Epithelial cell of esophagus (primary cell): Measurements from ENCODE around the gene CHST11.

ENCODE experiments used
- DNase-seq: peaks from one replicate; pipeline ENCODE4 v3.0.0; 2010; ENCODE audit warnings: low read depth
- H3K4me3 ChIP-seq: 2 replicates; pipeline ENCODE4 v1.5.1; 2011; ENCODE audit warnings: mild to moderate bottlenecking, low read length, control low read depth
- TF ChIP-seq, protein P1 (sequence below): IDR thresholded peaks from 2 replicates; pipeline ENCODE4 v1.5.1; 2011; ENCODE audit warnings: low read depth, mild to moderate bottlenecking, low read length, control low read depth, inconsistent platforms; ENCODE audit not compliant: insufficient read depth; ENCODE audit errors: missing control alignments

Gene CHST11

DNA sequence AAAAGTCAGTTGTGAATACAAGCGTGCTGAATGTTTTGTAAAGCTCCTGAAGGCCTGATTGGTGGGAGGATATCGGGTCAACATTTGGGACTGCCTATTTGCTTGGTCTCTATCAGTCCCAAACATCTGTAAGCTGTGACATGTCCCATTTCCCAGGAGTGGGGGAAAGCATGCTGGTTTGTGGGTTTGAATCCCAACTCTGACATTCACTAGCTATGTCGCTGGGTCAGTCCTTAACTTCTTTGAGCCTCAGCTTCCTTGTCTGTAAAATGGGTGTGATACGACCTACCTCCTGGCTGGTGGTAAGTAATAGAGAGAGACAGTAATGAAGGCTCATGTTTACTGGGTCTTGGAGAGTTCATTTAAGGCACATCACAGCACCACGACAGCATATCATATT, 136.7 kb downstream of the CHST11 start:
- TF ChIP-seq, protein P1, sequence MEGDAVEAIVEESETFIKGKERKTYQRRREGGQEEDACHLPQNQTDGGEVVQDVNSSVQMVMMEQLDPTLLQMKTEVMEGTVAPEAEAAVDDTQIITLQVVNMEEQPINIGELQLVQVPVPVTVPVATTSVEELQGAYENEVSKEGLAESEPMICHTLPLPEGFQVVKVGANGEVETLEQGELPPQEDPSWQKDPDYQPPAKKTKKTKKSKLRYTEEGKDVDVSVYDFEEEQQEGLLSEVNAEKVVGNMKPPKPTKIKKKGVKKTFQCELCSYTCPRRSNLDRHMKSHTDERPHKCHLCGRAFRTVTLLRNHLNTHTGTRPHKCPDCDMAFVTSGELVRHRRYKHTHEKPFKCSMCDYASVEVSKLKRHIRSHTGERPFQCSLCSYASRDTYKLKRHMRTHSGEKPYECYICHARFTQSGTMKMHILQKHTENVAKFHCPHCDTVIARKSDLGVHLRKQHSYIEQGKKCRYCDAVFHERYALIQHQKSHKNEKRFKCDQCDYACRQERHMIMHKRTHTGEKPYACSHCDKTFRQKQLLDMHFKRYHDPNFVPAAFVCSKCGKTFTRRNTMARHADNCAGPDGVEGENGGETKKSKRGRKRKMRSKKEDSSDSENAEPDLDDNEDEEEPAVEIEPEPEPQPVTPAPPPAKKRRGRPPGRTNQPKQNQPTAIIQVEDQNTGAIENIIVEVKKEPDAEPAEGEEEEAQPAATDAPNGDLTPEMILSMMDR = no peak
- H3K4me3 ChIP-seq = no peak overlapping the region
- no peak for DNase-seq

DNA sequence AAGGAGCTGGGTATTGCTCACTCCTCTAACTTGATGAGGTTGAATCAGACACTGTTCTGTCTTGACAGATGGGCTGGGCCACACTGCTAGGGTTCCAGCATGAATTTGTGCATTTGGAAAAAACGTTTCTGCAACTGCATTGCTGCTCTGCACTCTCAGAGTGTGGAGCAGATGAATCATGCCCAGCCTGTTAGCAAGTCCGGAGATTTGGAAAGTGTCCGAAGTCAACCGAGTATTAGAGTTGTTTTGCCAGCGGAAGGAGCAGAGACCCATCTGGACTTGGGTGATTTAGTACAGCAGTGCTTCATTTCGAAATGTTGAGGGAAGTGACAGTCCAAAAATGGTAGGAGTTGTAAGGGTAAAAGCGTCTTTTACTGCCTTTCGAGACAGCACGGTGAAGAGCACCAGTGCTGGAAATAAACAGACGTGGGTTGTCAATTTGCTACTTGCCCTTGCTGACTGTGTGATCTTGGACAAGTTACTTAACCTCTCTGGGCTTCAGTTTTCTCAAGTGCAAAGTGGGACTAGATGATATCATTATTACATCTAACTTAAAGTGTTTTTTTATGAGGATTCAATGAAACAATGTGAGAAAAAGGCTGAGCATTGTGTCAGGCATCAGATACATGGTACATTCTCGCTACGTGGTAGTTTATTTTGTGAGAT, 139.5 kb downstream of the CHST11 start:
- no peak overlapping the region for H3K4me3 ChIP-seq
- TF ChIP-seq, protein P1 = no peak
- DNase-seq = peak; percentile 53

DNA sequence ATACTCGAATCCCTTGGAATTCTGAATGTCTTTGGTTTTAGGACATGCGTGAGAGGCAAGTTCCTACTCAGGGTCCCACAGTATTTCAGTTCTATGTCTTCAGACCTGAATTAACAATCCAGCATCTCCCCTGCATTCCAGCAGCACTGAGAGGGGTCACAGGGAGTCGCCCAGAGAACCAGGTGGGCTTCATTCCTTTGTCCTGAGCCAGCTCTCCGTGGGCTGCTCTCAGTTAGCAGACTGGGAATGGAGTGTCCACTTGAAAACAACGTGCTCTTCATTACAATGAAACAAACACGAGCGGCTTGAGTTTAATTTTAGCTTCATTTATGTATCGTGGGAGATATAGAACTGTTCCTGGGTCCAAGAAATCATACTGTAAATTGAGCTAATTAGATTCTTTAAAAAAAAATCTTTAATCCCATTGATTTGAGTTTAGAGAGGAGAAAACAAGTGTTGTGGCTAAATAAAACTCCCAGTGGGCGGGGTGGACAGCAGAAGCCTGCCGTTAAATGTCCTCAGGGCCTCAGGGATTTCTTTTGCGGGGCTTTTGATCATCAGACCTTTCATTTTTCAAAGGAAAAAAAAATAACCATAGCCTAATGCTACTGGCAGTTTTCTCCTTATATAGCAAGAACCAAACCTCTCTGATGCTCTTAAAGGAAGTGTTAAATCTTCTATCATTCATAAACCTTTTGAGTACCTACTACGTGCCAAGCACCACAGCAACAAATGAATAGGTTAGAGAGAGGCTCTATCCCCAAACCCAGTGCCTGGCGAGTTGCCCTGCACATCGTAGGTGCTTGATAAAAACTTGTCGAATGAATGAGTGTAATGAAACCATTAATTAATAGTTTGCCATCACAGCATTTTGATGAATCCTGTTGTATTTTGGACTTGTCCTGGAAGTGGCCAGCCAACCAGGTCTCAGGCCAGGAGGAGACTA, 140.4 kb downstream of the CHST11 start:
- TF ChIP-seq, protein P1 = no peak
- no peak for DNase-seq
- no peak overlapping the region for H3K4me3 ChIP-seq

DNA sequence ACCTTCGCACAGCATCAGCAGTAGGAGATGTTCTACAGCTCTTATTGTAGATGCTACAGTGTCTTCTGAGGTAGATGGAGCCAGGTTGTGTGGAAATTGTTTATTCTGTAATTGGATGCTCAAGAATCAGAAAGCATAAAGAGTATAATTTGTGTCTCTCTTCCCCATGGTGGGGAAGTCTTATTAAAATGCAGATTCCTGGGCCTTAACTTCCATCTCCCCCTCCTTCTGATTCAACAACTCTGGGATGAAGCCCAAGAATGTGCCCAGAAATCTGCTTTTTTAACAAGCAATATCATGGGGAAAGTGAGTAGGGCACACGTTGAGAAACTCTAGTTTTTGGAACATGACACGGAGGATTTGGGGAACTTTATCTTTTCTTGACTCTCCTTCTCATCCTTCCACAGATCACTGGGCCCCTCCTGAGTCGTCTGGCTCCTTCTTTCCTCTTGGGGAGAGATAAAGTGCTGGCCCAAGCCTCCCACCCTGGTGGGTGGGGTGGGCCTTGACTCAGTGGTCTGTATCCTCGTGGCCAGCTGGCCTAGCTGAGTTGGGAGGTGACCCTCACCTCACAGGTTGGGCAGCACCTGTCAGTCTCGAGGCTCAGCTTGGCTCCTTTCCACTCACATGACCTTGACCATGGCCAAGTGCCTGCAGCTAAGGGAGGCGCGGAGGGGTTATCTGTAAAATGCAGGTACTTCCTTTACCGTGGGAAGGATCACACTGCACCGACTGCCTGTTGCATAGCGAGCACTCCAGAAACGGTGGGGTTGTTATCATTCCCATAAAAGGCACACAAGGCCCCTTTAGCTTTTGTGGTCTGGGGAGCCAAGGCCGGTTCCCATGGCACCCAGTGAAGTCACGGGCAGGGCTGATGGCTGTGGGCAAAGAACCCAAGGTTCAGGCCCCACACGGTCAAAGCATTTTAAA, 141.9 kb downstream of the CHST11 start:
- DNase-seq = no peak
- H3K4me3 ChIP-seq = no peak overlapping the region
- TF ChIP-seq, protein P1 = no peak

DNA sequence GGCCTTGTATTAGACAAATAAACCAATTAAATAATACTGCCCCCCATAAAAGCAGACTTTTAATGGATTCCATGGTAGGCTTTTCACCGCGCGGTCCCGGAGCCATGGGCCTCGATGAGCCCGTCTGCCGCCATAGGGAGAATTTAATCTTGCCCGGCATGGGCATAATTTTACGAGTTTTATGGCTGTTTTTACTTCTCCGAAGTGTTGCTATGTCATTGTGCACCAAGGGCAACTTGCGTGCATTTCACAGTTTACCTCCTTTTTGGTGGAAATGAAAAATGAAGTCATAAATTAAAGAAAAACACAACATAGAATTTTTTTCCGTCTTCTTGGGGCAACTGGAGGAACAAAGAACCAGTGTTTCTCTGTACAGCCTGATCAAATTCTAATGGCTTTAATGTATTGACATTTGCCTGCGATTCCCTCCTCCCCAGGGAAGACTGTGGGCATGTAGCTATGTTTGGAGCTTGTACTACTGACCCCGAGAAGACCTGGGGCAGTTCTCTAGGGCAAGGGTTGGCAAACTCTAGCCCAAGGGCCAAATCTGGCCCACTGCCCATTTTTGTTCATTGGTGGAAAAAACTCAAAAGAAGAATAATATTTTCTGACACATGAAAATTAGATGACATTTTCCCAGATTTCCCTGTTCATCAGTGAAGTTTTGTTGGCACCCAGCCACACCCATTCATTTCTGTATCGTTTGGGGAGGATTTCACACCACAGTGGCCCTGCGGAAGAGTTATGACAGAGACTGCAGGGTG, 142.7 kb downstream of the CHST11 start:
- TF ChIP-seq, protein P1 = no peak
- no peak for DNase-seq
- no peak overlapping the region for H3K4me3 ChIP-seq
